OCI-LY3 (cell line): ENCODE results near the gene TMEM132D.
"Not testable (repeated sequence)": the region's sequence is repeated elsewhere in the genome, so short reads cannot be mapped to it uniquely, and the experiment has no call there.

Source experiments
- EZH2phosphoT487 ChIP-seq: fragments of 200-600 bp; shearing (Covaris generic); IDR thresholded peaks from 2 replicates; pipeline ENCODE4 v1.6.1; 2018; ENCODE audit warnings: antibody characterized with exemption, mixed run types, low read depth
- TF ChIP-seq, protein P1 (sequence below): fragments of 200-600, 300-600 bp; sonication (generic); IDR thresholded peaks from 2 replicates; pipeline ENCODE4 v1.5.1; 2014; ENCODE audit warnings: antibody characterized with exemption, low read length, low read depth

DNA sequence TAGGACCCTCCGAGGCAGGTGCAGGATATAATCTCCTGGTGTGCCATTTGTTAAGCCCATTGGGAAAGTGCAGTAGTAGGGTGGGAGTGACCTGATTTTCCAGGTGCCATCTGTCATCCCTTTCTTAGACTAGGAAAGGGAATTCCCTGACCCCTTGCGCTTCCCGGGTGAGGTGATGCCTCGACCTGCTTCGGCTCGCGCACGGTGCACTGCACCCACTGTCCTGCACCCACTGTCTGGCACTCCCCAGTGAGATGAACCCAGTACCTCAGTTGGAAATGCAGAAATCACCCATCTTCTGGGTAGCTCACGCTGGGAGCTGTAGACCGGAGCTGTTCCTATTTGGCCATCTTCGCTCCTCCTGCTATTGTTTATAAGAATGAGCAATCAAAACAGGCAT is 860.5 kb downstream of the TMEM132D start:
- TF ChIP-seq, protein P1, sequence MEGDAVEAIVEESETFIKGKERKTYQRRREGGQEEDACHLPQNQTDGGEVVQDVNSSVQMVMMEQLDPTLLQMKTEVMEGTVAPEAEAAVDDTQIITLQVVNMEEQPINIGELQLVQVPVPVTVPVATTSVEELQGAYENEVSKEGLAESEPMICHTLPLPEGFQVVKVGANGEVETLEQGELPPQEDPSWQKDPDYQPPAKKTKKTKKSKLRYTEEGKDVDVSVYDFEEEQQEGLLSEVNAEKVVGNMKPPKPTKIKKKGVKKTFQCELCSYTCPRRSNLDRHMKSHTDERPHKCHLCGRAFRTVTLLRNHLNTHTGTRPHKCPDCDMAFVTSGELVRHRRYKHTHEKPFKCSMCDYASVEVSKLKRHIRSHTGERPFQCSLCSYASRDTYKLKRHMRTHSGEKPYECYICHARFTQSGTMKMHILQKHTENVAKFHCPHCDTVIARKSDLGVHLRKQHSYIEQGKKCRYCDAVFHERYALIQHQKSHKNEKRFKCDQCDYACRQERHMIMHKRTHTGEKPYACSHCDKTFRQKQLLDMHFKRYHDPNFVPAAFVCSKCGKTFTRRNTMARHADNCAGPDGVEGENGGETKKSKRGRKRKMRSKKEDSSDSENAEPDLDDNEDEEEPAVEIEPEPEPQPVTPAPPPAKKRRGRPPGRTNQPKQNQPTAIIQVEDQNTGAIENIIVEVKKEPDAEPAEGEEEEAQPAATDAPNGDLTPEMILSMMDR: not testable (repeated sequence)
- TF ChIP-seq EZH2phosphoT487: not testable (repeated sequence)
